Measurements from ENCODE around the gene SYNE3. TPM values are rescaled to one million over a fixed set of nuclear protein-coding genes. Genes with fewer than 3 reads are reported as not detected.

Gene SYNE3
- total and polyA plus RNA-seq, 9 of the 15 experiments (the other 6 are each of a cell fraction or from before 2014, with no cell fraction given), result 0.04 to 3.1 (median 0.55) TPM

GRCh38 chr14:95544588-95544987, 28.1 kb upstream of the SYNE3 start (continued):
- TF ChIP-seq ARID4B (CRISPR knock-in tag; IDR thresholded peaks at IDR 0.05), result no peak
- TF ChIP-seq ZNF699 (CRISPR knock-in tag; IDR thresholded peaks at IDR 0.05; ENCODE audit: insufficient replicate concordance), result no peak
- TF ChIP-seq SMARCA4 (IDR thresholded peaks at IDR 0.05), result peak; percentile 73
- TF ChIP-seq RNF219 (CRISPR knock-in tag; IDR thresholded peaks at IDR 0.05), result no peak
- TF ChIP-seq TBL1XR1 (IDR thresholded peaks at IDR 0.05; ENCODE audit: low read length in 2 of 2), result no peak
- TF ChIP-seq ZNF197 (CRISPR knock-in tag; IDR thresholded peaks at IDR 0.05; ENCODE audit: low read depth), result no peak
- TF ChIP-seq KDM2B (CRISPR knock-in tag; IDR thresholded peaks at IDR 0.05), result no peak
- peak; percentile 99 for TF ChIP-seq EGR1 (conservative IDR thresholded peaks at IDR 0.05)
- TF ChIP-seq DLX4 (CRISPR knock-in tag; IDR thresholded peaks at IDR 0.05), result no peak
- TF ChIP-seq ZNF740 (CRISPR knock-in tag; IDR thresholded peaks at IDR 0.05), result no peak
- no peak for TF ChIP-seq ZNF740 (tag; IDR thresholded peaks at IDR 0.05)
- no peak for TF ChIP-seq MAFF (IDR thresholded peaks at IDR 0.05; ENCODE audit: low read length)
- no peak for TF ChIP-seq MLX (CRISPR knock-in tag; conservative IDR thresholded peaks at IDR 0.05)
- TF ChIP-seq RUNX1 (IDR thresholded peaks at IDR 0.05; ENCODE audit: low read depth), result no peak
- TF ChIP-seq RBBP5 (IDR thresholded peaks at IDR 0.05; ENCODE audit: borderline replicate concordance, insufficient read depth, low read length, poor library complexity, severe bottlenecking), result no peak
- TF ChIP-seq HMG20B (CRISPR knock-in tag; IDR thresholded peaks at IDR 0.05), result no peak
- TF ChIP-seq HMGN3 (IDR thresholded peaks at IDR 0.05; ENCODE audit: borderline replicate concordance, extremely low read depth, insufficient read length, low read depth, low read length), result peak; percentile 63
- peak; percentile 58; the same call in 1 of the 2 replicates for TF ChIP-seq STAT5A (IDR thresholded peaks at IDR 0.05; ENCODE audit: borderline replicate concordance, low read length)
- TF ChIP-seq CXXC5 (CRISPR knock-in tag; IDR thresholded peaks at IDR 0.05), result 0 out of 2 replicates have a peak, but pooled peaks have one; percentile 16
- TF ChIP-seq ZNF282 (CRISPR knock-in tag; IDR thresholded peaks at IDR 0.05), result no peak
- TF ChIP-seq TBP (optimal IDR thresholded peaks at IDR 0.05; ENCODE audit: low read depth, low read length), result no peak
